Thyroid gland (tissue), 4 donors: ENCODE results near the gene NXPH2. TPM values are rescaled to one million over a fixed set of nuclear protein-coding genes. Genes with fewer than 3 reads are reported as not detected.

Experiments used
- DNase-seq, 2 donors: peaks; one replicate each; pipeline ENCODE4 v3.0.0-alpha.2; 2019
- H3K27ac ChIP-seq, 3 donors: fragments of 200-600 bp; sonication (generic); 1 replicate in 2 of 3; 2 replicates in 1 of 3; pipeline ENCODE4 v1.5.1; 2016 to 2019; ENCODE audit warnings: mild to moderate bottlenecking in 1 of 3, moderate library complexity in 1 of 3
- H3K27me3 ChIP-seq: fragments of 200-600 bp; sonication (generic); one replicate; pipeline ENCODE4 v1.5.1; 2019
- H3K36me3 ChIP-seq, 2 donors: fragments of 200-600 bp; sonication (generic); one replicate each; pipeline ENCODE4 v1.5.1; 2016 to 2019
- H3K4me1 ChIP-seq, 2 donors: fragments of 200-600 bp; sonication (generic); one replicate each; pipeline ENCODE4 v1.5.1; 2017 to 2019
- H3K4me3 ChIP-seq, 3 donors: fragments of 200-600 bp; sonication (generic); replicated peaks in 1 of 3; 1 replicate in 2 of 3; 2 replicates in 1 of 3; pipeline ENCODE4 v1.5.1; 2016; ENCODE audit warnings: mild to moderate bottlenecking in 1 of 3
- H3K9me3 ChIP-seq: fragments of 200-600 bp; sonication (generic); one replicate; pipeline ENCODE4 v1.5.1; 2017
- POLR2A ChIP-seq, 2 donors: fragments of 450-650 bp; IDR thresholded peaks; one replicate each; pipeline ENCODE4 v1.6.1; 2017; ENCODE audit warnings: antibody characterized with exemption in 2 of 2, mild to moderate bottlenecking in 2 of 2, moderate library complexity in 1 of 2
- WGBS, 2 donors: methylation state at CpG; one replicate each; pipeline ENCODE4 v1.1.5; 2017; 5-methylcytosine and 5-hydroxymethylcytosine counted together
- intact Hi-C: fragments of 100-400 bp; cut with DNase I; formaldehyde crosslinking; loops from one replicate; pipeline ENCODE4 v1.15.1; 2023
- total RNA-seq, 4 donors: library from RNA; depleted of rRNA; stranded (reverse); fragments of >200 nt; gene quantifications; one replicate each; pipeline ENCODE4 v1.2.3, GENCODE V29; 2016
- TF ChIP-seq, protein P1 (sequence below), 6 experiments: fragments of 200-600 bp in 3 of 6; fragments of 450-650 bp in 3 of 6; sonication (generic) in 3 of 6; IDR thresholded peaks; one replicate each; pipeline ENCODE4 v1.5.1; 2016 to 2019; ENCODE audit warnings: antibody characterized with exemption in 6 of 6, mild to moderate bottlenecking in 2 of 6, inconsistent platforms in 1 of 6, moderate library complexity in 1 of 6

The NXPH2 gene
- total RNA-seq, 4 donors from 2014 or later = not detected

- DNase-seq = peak; percentile 3 to 7
- Histone ChIP-seq H3K9me3 (no peaks in the 10 kb centered on the region), H3K27ac (no peak overlapping the region), H3K36me3 (no peaks in the 10 kb centered on the region), H3K4me1 (no peaks in the 10 kb centered on the region), H3K4me3 (no peak overlapping the region), H3K27me3 (no peaks in the 10 kb centered on the region)
- intact Hi-C loops = no loop called here
- 77 to 81% methylated on average over 4 of the region's 4 CpGs for WGBS, 2 donors
- TF ChIP-seq, protein P1, sequence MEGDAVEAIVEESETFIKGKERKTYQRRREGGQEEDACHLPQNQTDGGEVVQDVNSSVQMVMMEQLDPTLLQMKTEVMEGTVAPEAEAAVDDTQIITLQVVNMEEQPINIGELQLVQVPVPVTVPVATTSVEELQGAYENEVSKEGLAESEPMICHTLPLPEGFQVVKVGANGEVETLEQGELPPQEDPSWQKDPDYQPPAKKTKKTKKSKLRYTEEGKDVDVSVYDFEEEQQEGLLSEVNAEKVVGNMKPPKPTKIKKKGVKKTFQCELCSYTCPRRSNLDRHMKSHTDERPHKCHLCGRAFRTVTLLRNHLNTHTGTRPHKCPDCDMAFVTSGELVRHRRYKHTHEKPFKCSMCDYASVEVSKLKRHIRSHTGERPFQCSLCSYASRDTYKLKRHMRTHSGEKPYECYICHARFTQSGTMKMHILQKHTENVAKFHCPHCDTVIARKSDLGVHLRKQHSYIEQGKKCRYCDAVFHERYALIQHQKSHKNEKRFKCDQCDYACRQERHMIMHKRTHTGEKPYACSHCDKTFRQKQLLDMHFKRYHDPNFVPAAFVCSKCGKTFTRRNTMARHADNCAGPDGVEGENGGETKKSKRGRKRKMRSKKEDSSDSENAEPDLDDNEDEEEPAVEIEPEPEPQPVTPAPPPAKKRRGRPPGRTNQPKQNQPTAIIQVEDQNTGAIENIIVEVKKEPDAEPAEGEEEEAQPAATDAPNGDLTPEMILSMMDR (IDR thresholded peaks at IDR 0.05) = no peak
- TF ChIP-seq POLR2A (IDR thresholded peaks at IDR 0.05) = no peak
These were observed 57.9 kb downstream of the NXPH2 start for GRCh38 chr2:138722316-138722715.

DNA sequence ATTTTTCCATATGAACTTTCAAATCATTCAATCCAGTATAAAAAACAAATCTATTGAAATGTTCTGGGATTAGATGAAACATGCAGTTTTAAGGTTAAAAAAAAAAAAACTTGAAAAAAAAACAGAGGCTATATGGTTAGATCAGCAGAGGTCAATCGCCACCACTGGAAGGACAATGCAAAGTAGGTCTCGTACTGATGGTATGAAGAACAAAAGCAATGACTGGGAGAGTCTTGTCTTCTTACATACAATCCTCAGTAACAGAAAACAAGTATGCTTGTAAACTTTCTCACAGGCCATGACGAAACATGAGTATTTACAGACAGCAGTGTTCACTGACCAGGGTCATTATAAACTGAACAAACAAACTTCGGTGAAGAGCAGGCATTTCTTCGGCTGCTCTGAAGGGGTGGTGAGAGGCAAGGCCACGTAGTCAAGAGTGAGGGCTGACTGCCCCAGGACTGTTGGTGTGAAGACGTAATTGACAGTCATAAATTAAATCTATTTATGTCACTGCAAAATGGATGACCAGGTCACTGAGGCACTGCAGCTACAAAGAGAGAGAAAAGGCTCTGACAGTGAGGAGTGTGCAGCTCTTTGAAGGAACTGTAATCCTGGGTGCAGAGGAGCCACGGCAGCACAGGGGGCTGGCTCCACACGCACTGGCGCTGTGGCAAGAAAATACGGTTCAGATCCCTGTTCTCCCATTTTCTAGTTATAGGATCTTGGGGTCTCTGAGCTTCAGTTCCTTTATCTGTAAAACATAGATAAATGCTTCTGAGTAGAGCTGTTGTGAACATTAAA, 60.0 kb downstream of the NXPH2 start:
- Histone ChIP-seq H3K36me3 (no peaks in the 10 kb centered on the region), H3K4me3 (no peak overlapping the region), H3K4me1 (no peaks in the 10 kb centered on the region), H3K9me3 (no peaks in the 10 kb centered on the region), H3K27me3 (no peaks in the 10 kb centered on the region), H3K27ac (no peak overlapping the region)
- no peak for DNase-seq
- 70 to 78% methylated on average over 11 of the region's 11 CpGs for WGBS, 2 donors
- no peak for TF ChIP-seq POLR2A (IDR thresholded peaks at IDR 0.05)
- TF ChIP-seq, protein P1 (IDR thresholded peaks at IDR 0.05) = no peak
- intact Hi-C loops = no loop called here

- TF ChIP-seq, protein P1 (IDR thresholded peaks at IDR 0.05) = no peak
- no peak for TF ChIP-seq POLR2A (IDR thresholded peaks at IDR 0.05)
- no peak overlapping the region for H3K4me3 ChIP-seq
- intact Hi-C loops = no loop called here
- DNase-seq = no peak
- no peaks in the 10 kb centered on the region for H3K4me1 ChIP-seq
- no peaks in the 10 kb centered on the region for H3K27me3 ChIP-seq
- H3K36me3 ChIP-seq = no peaks in the 10 kb centered on the region
- H3K9me3 ChIP-seq = no peaks in the 10 kb centered on the region
- H3K27ac ChIP-seq = no peak overlapping the region
These were observed 61.8 kb downstream of the NXPH2 start for GRCh38 chr2:138718405-138718804.

DNA sequence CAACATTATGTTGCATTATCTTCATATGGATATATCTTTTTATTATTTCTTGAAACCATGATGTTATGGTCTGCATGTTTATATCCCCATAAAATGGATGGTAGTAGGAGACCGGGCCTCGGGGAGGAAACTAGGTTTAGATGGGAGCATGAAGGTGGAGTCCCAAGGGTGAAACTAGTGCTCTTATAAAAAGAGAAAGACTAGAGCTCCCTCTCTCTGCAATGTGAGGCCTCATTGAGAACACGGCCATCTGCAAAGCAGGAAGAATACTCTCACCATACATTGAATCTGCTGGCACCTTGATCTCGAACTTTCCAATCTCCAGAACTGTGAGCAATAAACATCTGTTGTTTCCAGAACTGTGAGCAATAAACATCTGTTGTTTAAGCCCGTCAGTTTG, 64.0 kb downstream of the NXPH2 start:
- Histone ChIP-seq H3K27ac (no peak overlapping the region), H3K27me3 (no peaks in the 10 kb centered on the region), H3K4me1 (no peaks in the 10 kb centered on the region), H3K9me3 (no peaks in the 10 kb centered on the region), H3K4me3 (no peak overlapping the region), H3K36me3 (no peaks in the 10 kb centered on the region)
- 85 to 91% methylated on average over 5 of the region's 5 CpGs for WGBS, 2 donors
- DNase-seq = no peak
- no peak for TF ChIP-seq POLR2A (IDR thresholded peaks at IDR 0.05)
- TF ChIP-seq, protein P1 (IDR thresholded peaks at IDR 0.05) = no peak
- intact Hi-C loops = no loop called here

GRCh38 chr2:138713504-138713903, 66.7 kb downstream of the NXPH2 start:
- DNase-seq = no peak
- intact Hi-C loops = no loop called here
- H3K4me3 ChIP-seq = no peak overlapping the region
- TF ChIP-seq POLR2A (IDR thresholded peaks at IDR 0.05) = no peak
- TF ChIP-seq, protein P1 (IDR thresholded peaks at IDR 0.05) = no peak
- peaks cover 6 to 7% of the 10 kb centered on the region in 2 donors for H3K4me1 ChIP-seq
- H3K36me3 ChIP-seq = no peaks in the 10 kb centered on the region
- 51 to 62% methylated on average over 5 of the region's 5 CpGs for WGBS, 2 donors
- no peaks in the 10 kb centered on the region for H3K27me3 ChIP-seq
- H3K27ac ChIP-seq = no peak overlapping the region
- no peaks in the 10 kb centered on the region for H3K9me3 ChIP-seq
